ENCODE results near the gene TSPAN11. TPM values are rescaled to one million over a fixed set of nuclear protein-coding genes. Genes with fewer than 3 reads are reported as not detected.

The TSPAN11 gene
- total and polyA plus RNA-seq, 5 donors from 2014 or later, result not detected

- no peaks in the 10 kb centered on the region for H3K36me3 Mint-ChIP-seq
- H3K27ac Mint-ChIP-seq, result no peak overlapping the region
- Histone ChIP-seq H3K4me1 (ENCODE audit: control insufficient read depth, insufficient read depth, low read length, poor library complexity, severe bottlenecking) (no peaks in the 10 kb centered on the region), H3K36me3 (ENCODE audit: control insufficient read depth, insufficient read depth, low read length) (no peaks in the 10 kb centered on the region), H3K4me3 (ENCODE audit: low read depth, low read length) (no peak overlapping the region), H3K27me3 (ENCODE audit: control insufficient read depth, insufficient read depth, low read length) (peaks cover 3% of the 10 kb centered on the region), H3K9me3 (ENCODE audit: control insufficient read depth in 2 of 2, low read length in 2 of 2) (no peaks in the 10 kb centered on the region), H3K27ac (ENCODE audit: insufficient read depth, low read length, poor library complexity, severe bottlenecking) (no peak overlapping the region)
- H3K4me3 Mint-ChIP-seq, result no peak overlapping the region
- DNase-seq (no peak), ATAC-seq (ENCODE audit: low read depth in 2 of 2) (no peak)
- H3K4me1 Mint-ChIP-seq, result no peaks in the 10 kb centered on the region
- H3K9me3 Mint-ChIP-seq, result peaks cover 0 to 1% (median 0%) of the 10 kb centered on the region in 7 donors
- no peaks in the 10 kb centered on the region for H3K27me3 Mint-ChIP-seq
Observed at GRCh38 chr12:31037931-31038330, 111.4 kb downstream of the TSPAN11 start.

GRCh38 chr12:31041033-31041564 is 114.6 kb downstream of the TSPAN11 start:
- no peaks in the 10 kb centered on the region for H3K9me3 Mint-ChIP-seq
- no peaks in the 10 kb centered on the region for H3K4me1 Mint-ChIP-seq
- H3K4me3 Mint-ChIP-seq, result no peak overlapping the region
- no peak overlapping the region for H3K4me3 ChIP-seq (ENCODE audit: low read depth, low read length)
- H3K4me1 ChIP-seq (ENCODE audit: control insufficient read depth, insufficient read depth, low read length, poor library complexity, severe bottlenecking), result no peaks in the 10 kb centered on the region
- no peaks in the 10 kb centered on the region for H3K36me3 Mint-ChIP-seq
- no peaks in the 10 kb centered on the region for H3K9me3 ChIP-seq (ENCODE audit: control insufficient read depth in 2 of 2, low read length in 2 of 2)
- ATAC-seq (ENCODE audit: low read depth in 2 of 2) (no peak), DNase-seq (no peak)
- H3K27ac Mint-ChIP-seq, result no peak overlapping the region
- no peaks in the 10 kb centered on the region for H3K27me3 Mint-ChIP-seq
- no peaks in the 10 kb centered on the region for H3K36me3 ChIP-seq (ENCODE audit: control insufficient read depth, insufficient read depth, low read length)
- H3K27me3 ChIP-seq (ENCODE audit: control insufficient read depth, insufficient read depth, low read length), result no peaks in the 10 kb centered on the region
- H3K27ac ChIP-seq (ENCODE audit: insufficient read depth, low read length, poor library complexity, severe bottlenecking), result no peak overlapping the region

Other genes with a start within 250 kb of the TSPAN11 start
- gene IPO8, start 230.9 kb upstream of the TSPAN11 start, total RNA-seq, result 30.4 TPM
- gene IPO8, start 230.9 kb upstream of the TSPAN11 start, polyA plus RNA-seq, result 10 to 100 TPM; 13.8 to 19.0 (median 17.1) TPM
- gene CAPRIN2, start 171.8 kb upstream of the TSPAN11 start, total RNA-seq, result 29.9 TPM
- 10 to 100 TPM in 1 of 4 donors, 1 to 10 TPM in 3; 5.6 to 11.6 (median 8.1) TPM for gene CAPRIN2, start 171.8 kb upstream of the TSPAN11 start, polyA plus RNA-seq
- gene DDX11, start 147.1 kb downstream of the TSPAN11 start, total RNA-seq, result 135 TPM
- gene DDX11, start 147.1 kb downstream of the TSPAN11 start, polyA plus RNA-seq, result 10 to 100 TPM in 1 of 4 donors, 1 to 10 TPM in 3; 3.1 to 12.7 (median 8.4) TPM